ENCODE data around the gene PLEKHJ1.
"Not testable (repeated sequence)": the region's sequence is repeated elsewhere in the genome, so short reads cannot be mapped to it uniquely, and the experiment has no call there.

Gene PLEKHJ1

GRCh38 chr19:2219726-2220125, 16.4 kb downstream of the PLEKHJ1 start:
- no peak for DNase-seq (ENCODE audit: low spot score)

GRCh38 chr19:2217591-2217990, 18.5 kb downstream of the PLEKHJ1 start:
- no peak for DNase-seq (ENCODE audit: low spot score)

GRCh38 chr19:2216361-2217225, 19.5 kb downstream of the PLEKHJ1 start:
- DNase-seq (ENCODE audit: low spot score) = no peak

GRCh38 chr19:2215281-2215751, 20.8 kb downstream of the PLEKHJ1 start:
- DNase-seq (ENCODE audit: low spot score) = no peak

- no peak for DNase-seq (ENCODE audit: low spot score)
Observed at GRCh38 chr19:2214251-2214650, 21.9 kb downstream of the PLEKHJ1 start.

- no peak for DNase-seq (ENCODE audit: low spot score)
Observed at GRCh38 chr19:2213799-2214198, 22.3 kb downstream of the PLEKHJ1 start.

GRCh38 chr19:2212861-2213711, 23.0 kb downstream of the PLEKHJ1 start:
- no peak for DNase-seq (ENCODE audit: low spot score)

GRCh38 chr19:2210987-2211740, 25.0 kb downstream of the PLEKHJ1 start:
- no peak for DNase-seq (ENCODE audit: low spot score)

GRCh38 chr19:2210206-2210605, 25.9 kb downstream of the PLEKHJ1 start:
- no peak for DNase-seq (ENCODE audit: low spot score)

- DNase-seq (ENCODE audit: low spot score) = no peak
Observed at GRCh38 chr19:2209408-2209807, 26.7 kb downstream of the PLEKHJ1 start.

- no peak for DNase-seq (ENCODE audit: low spot score)
Observed at GRCh38 chr19:2208975-2209374, 27.2 kb downstream of the PLEKHJ1 start.

GRCh38 chr19:2207991-2208860, 27.9 kb downstream of the PLEKHJ1 start:
- DNase-seq (ENCODE audit: low spot score) = peak; percentile 99

- no peak for DNase-seq (ENCODE audit: low spot score)
Observed at GRCh38 chr19:2207008-2207407, 29.1 kb downstream of the PLEKHJ1 start.

- DNase-seq (ENCODE audit: low spot score) = no peak
Observed at GRCh38 chr19:2202366-2202765, 33.8 kb downstream of the PLEKHJ1 start.

GRCh38 chr19:2201473-2202148, 34.5 kb downstream of the PLEKHJ1 start:
- DNase-seq (ENCODE audit: low spot score) = no peak

GRCh38 chr19:2200624-2201294, 35.4 kb downstream of the PLEKHJ1 start:
- DNase-seq (ENCODE audit: low spot score) = not testable (repeated sequence)

- no peak for DNase-seq (ENCODE audit: low spot score)
Observed at GRCh38 chr19:2199861-2200623, 36.1 kb downstream of the PLEKHJ1 start.

GRCh38 chr19:2199215-2199614, 36.9 kb downstream of the PLEKHJ1 start:
- DNase-seq (ENCODE audit: low spot score) = no peak

- no peak for DNase-seq (ENCODE audit: low spot score)
Observed at GRCh38 chr19:2198317-2198716, 37.8 kb downstream of the PLEKHJ1 start.

Measured in hepatic stellate cell (primary cell).